Measurements from ENCODE around the gene MPV17L.
"Not testable (repeated sequence)": the region's sequence is repeated elsewhere in the genome, so short reads cannot be mapped to it uniquely, and the experiment has no call there.

The MPV17L gene

GRCh38 chr16:15415511-15415985, 20.0 kb downstream of the MPV17L start:
- no peak for TF ChIP-seq CTCF (conservative IDR thresholded peaks at IDR 0.05; ENCODE audit: control insufficient read depth, insufficient read depth, low read depth, low read length)
- H3K4me3 ChIP-seq (ENCODE audit: control insufficient read depth, low read depth, low read length): no peak overlapping the region
- peak; percentile 44 for DNase-seq (ENCODE audit: low read depth)

- no peak for DNase-seq (ENCODE audit: low read depth)
- TF ChIP-seq CTCF (conservative IDR thresholded peaks at IDR 0.05; ENCODE audit: control insufficient read depth, insufficient read depth, low read depth, low read length): no peak
- no peak overlapping the region for H3K4me3 ChIP-seq (ENCODE audit: control insufficient read depth, low read depth, low read length)
Observed at GRCh38 chr16:15417197-15417596, 21.6 kb downstream of the MPV17L start.

- peak; percentile 63 for DNase-seq (ENCODE audit: low read depth)
- H3K4me3 ChIP-seq (ENCODE audit: control insufficient read depth, low read depth, low read length): no peak overlapping the region
- no peak for TF ChIP-seq CTCF (conservative IDR thresholded peaks at IDR 0.05; ENCODE audit: control insufficient read depth, insufficient read depth, low read depth, low read length)
Observed at GRCh38 chr16:15418206-15418605, 22.7 kb downstream of the MPV17L start.

- H3K4me3 ChIP-seq (ENCODE audit: control insufficient read depth, low read depth, low read length): not testable (repeated sequence)
Observed at GRCh38 chr16:15421696-15422095, 26.1 kb downstream of the MPV17L start.

GRCh38 chr16:15422222-15422621, 26.7 kb downstream of the MPV17L start:
- no peak for DNase-seq (ENCODE audit: low read depth)
- no peak for TF ChIP-seq CTCF (conservative IDR thresholded peaks at IDR 0.05; ENCODE audit: control insufficient read depth, insufficient read depth, low read depth, low read length)
- no peak overlapping the region for H3K4me3 ChIP-seq (ENCODE audit: control insufficient read depth, low read depth, low read length)

More at GRCh38 chr16:15421696-15422095, 26.1 kb downstream of the MPV17L start:
- DNase-seq (ENCODE audit: low read depth): not testable (repeated sequence)

- H3K4me3 ChIP-seq (ENCODE audit: control insufficient read depth, low read depth, low read length): no peak overlapping the region
- DNase-seq (ENCODE audit: low read depth): no peak
- TF ChIP-seq CTCF (conservative IDR thresholded peaks at IDR 0.05; ENCODE audit: control insufficient read depth, insufficient read depth, low read depth, low read length): no peak
Observed at GRCh38 chr16:15425861-15426260, 30.3 kb downstream of the MPV17L start.

GRCh38 chr16:15426796-15427195, 31.2 kb downstream of the MPV17L start:
- TF ChIP-seq CTCF (conservative IDR thresholded peaks at IDR 0.05; ENCODE audit: control insufficient read depth, insufficient read depth, low read depth, low read length): no peak

More at GRCh38 chr16:15426796-15427195, 31.2 kb downstream of the MPV17L start:
- DNase-seq (ENCODE audit: low read depth): no peak
- no peak overlapping the region for H3K4me3 ChIP-seq (ENCODE audit: control insufficient read depth, low read depth, low read length)

All from fibroblast of mammary gland (primary cell).